Parathyroid adenoma (tissue), 2 donors: ENCODE results near the gene XYLT1.
A peak's percentile ranks its signal among the peaks of the same experiment; 100 is the strongest.
"Not testable (repeated sequence)": the region's sequence is repeated elsewhere in the genome, so short reads cannot be mapped to it uniquely, and the experiment has no call there.

Experiments used
- H2AFZ ChIP-seq: fragments of 300-600 bp; sonication (generic); one replicate; pipeline ENCODE4 v1.7.0; 2017; ENCODE audit warnings: antibody characterized with exemption, mild to moderate bottlenecking
- H3K27ac ChIP-seq: fragments of 300-600 bp; sonication (generic); one replicate; pipeline ENCODE4 v1.7.0; 2017
- H3K27me3 ChIP-seq: fragments of 300-600 bp; sonication (generic); one replicate; pipeline ENCODE4 v1.7.0; 2017; ENCODE audit warnings: low read length; ENCODE audit not compliant: control insufficient read depth, insufficient read depth
- H3K36me3 ChIP-seq: fragments of 300-600 bp; sonication (generic); one replicate; pipeline ENCODE4 v1.7.0; 2017; ENCODE audit warnings: low read length; ENCODE audit not compliant: control insufficient read depth, insufficient read depth
- H3K4me1 ChIP-seq: fragments of 300-600 bp; sonication (generic); one replicate; pipeline ENCODE4 v1.7.0; 2017; ENCODE audit warnings: control low read depth
- H3K4me2 ChIP-seq: fragments of 300-600 bp; sonication (generic); one replicate; pipeline ENCODE4 v1.7.0; 2017; ENCODE audit warnings: low read length
- H3K4me3 ChIP-seq: fragments of 300-600 bp; sonication (generic); one replicate; pipeline ENCODE4 v1.7.0; 2017; ENCODE audit warnings: low read depth, low read length
- H3K79me2 ChIP-seq: fragments of 300-600 bp; sonication (generic); one replicate; pipeline ENCODE4 v1.7.0; 2017; ENCODE audit warnings: control low read depth
- H3K9ac ChIP-seq: fragments of 300-600 bp; sonication (generic); one replicate; pipeline ENCODE4 v1.7.0; 2017; ENCODE audit warnings: mild to moderate bottlenecking
- H3K9me3 ChIP-seq: fragments of 300-600 bp; sonication (generic); one replicate; pipeline ENCODE4 v1.7.0; 2017; ENCODE audit warnings: low read length; ENCODE audit not compliant: control insufficient read depth
- TF ChIP-seq, protein P1 (sequence below): fragments of 300-600 bp; sonication (generic); IDR thresholded peaks from one replicate; pipeline ENCODE4 v1.7.0; 2017; ENCODE audit warnings: antibody characterized with exemption, mild to moderate bottlenecking
- donor health status: primary hyperparathyroidism.

Gene XYLT1

DNA sequence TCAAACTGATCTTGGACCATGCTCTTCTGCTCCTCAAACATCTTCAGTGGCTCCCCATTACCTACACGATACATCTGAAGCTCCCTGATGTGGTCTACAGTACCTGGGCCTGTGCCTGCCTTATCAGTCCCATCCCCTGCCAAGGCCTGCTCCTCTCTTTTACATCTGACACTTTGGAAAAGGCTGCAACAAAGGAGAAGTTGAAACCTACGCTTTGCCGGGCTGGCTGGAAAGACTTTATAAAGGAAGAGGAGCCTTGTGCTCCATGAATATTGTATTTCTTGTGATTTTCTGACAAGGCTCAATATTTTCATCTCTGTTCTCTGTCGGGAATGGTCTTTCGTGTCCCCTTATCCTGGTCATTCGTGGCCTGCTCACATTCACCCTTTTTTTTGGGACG, 132.5 kb downstream of the XYLT1 start:
- H3K9me3 ChIP-seq = no peaks in the 10 kb centered on the region
- no peaks in the 10 kb centered on the region for H3K36me3 ChIP-seq
- H3K27me3 ChIP-seq = no peaks in the 10 kb centered on the region
- H3K4me2 ChIP-seq = no peak overlapping the region
- no peak overlapping the region for H3K4me3 ChIP-seq
- H3K4me1 ChIP-seq = peaks cover 6% of the 10 kb centered on the region
- H3K9ac ChIP-seq = no peak overlapping the region
- no peak overlapping the region for H2AFZ ChIP-seq
- TF ChIP-seq, protein P1, sequence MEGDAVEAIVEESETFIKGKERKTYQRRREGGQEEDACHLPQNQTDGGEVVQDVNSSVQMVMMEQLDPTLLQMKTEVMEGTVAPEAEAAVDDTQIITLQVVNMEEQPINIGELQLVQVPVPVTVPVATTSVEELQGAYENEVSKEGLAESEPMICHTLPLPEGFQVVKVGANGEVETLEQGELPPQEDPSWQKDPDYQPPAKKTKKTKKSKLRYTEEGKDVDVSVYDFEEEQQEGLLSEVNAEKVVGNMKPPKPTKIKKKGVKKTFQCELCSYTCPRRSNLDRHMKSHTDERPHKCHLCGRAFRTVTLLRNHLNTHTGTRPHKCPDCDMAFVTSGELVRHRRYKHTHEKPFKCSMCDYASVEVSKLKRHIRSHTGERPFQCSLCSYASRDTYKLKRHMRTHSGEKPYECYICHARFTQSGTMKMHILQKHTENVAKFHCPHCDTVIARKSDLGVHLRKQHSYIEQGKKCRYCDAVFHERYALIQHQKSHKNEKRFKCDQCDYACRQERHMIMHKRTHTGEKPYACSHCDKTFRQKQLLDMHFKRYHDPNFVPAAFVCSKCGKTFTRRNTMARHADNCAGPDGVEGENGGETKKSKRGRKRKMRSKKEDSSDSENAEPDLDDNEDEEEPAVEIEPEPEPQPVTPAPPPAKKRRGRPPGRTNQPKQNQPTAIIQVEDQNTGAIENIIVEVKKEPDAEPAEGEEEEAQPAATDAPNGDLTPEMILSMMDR = no peak
- H3K79me2 ChIP-seq = no peaks in the 10 kb centered on the region
- no peak overlapping the region for H3K27ac ChIP-seq

GRCh38 chr16:17336530-17336900, 134.2 kb downstream of the XYLT1 start:
- no peaks in the 10 kb centered on the region for H3K9me3 ChIP-seq
- H3K27me3 ChIP-seq = no peaks in the 10 kb centered on the region
- H3K4me1 ChIP-seq = peaks cover 6% of the 10 kb centered on the region
- TF ChIP-seq, protein P1 = no peak
- no peak overlapping the region for H3K4me2 ChIP-seq
- peak overlapping the region; percentile 66 for H3K27ac ChIP-seq
- H3K79me2 ChIP-seq = no peaks in the 10 kb centered on the region
- no peak overlapping the region for H3K9ac ChIP-seq
- H3K4me3 ChIP-seq = no peak overlapping the region
- H3K36me3 ChIP-seq = no peaks in the 10 kb centered on the region
- peak overlapping the region; percentile 30 for H2AFZ ChIP-seq

GRCh38 chr16:17335826-17336529, 134.8 kb downstream of the XYLT1 start:
- TF ChIP-seq, protein P1 = no peak

GRCh38 chr16:17335406-17335805, 135.4 kb downstream of the XYLT1 start:
- not testable (repeated sequence) for H3K4me1 ChIP-seq, H3K9me3 ChIP-seq, H3K4me2 ChIP-seq, H3K9ac ChIP-seq, H3K36me3 ChIP-seq, H3K27me3 ChIP-seq, H3K4me3 ChIP-seq, H3K79me2 ChIP-seq, H2AFZ ChIP-seq
- peak overlapping the region; percentile 66 for H3K27ac ChIP-seq

More at GRCh38 chr16:17335826-17336529, 134.8 kb downstream of the XYLT1 start:
- H3K4me3 ChIP-seq = no peak overlapping the region
- no peak overlapping the region for H3K9ac ChIP-seq
- peaks cover 6% of the 10 kb centered on the region for H3K4me1 ChIP-seq
- peak overlapping the region; percentile 30 for H2AFZ ChIP-seq
- H3K9me3 ChIP-seq = no peaks in the 10 kb centered on the region
- no peaks in the 10 kb centered on the region for H3K36me3 ChIP-seq
- no peaks in the 10 kb centered on the region for H3K79me2 ChIP-seq
- H3K27ac ChIP-seq = peak overlapping the region; percentile 66
- no peaks in the 10 kb centered on the region for H3K27me3 ChIP-seq
- no peak overlapping the region for H3K4me2 ChIP-seq

DNA sequence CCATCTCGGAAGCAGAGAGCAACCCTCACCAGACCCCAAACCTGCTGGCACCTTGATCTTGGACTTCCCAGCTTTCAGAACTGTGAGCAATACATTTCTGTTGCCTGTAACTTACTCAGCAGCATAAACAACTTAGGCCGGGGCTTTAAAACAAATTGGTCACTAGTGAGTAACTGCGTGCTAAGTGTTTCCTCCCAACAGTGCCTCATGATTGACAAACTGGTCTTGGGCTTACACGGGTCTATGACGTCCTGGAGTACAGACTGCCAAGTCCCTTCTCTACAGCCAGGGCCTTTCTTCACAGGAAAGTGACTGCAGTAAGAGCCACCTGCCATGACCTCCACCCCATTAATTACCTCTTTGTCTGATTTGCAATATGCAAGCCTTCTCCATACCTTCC, 136.7 kb downstream of the XYLT1 start:
- H2AFZ ChIP-seq = no peak overlapping the region
- no peaks in the 10 kb centered on the region for H3K36me3 ChIP-seq
- H3K4me2 ChIP-seq = no peak overlapping the region
- H3K9me3 ChIP-seq = no peaks in the 10 kb centered on the region
- H3K4me1 ChIP-seq = peaks cover 14% of the 10 kb centered on the region
- no peaks in the 10 kb centered on the region for H3K27me3 ChIP-seq
- no peak overlapping the region for H3K4me3 ChIP-seq
- H3K9ac ChIP-seq = no peak overlapping the region
- TF ChIP-seq, protein P1 = no peak
- H3K79me2 ChIP-seq = no peaks in the 10 kb centered on the region
- no peak overlapping the region for H3K27ac ChIP-seq
